AG09319 (cell line): Measurements from ENCODE around the gene TRIM33.

Source experiments
- DNase-seq: peaks from one replicate; pipeline ENCODE4 v3.0.0-alpha.2; 2010; ENCODE audit warnings: low read depth; ENCODE audit errors: extremely low read depth
- TF ChIP-seq, protein P1 (sequence below): IDR thresholded peaks from 2 replicates; pipeline ENCODE4 v1.5.1; 2011; ENCODE audit warnings: low read depth, mild to moderate bottlenecking, inconsistent platforms, low read length, moderate library complexity

The TRIM33 gene

DNA sequence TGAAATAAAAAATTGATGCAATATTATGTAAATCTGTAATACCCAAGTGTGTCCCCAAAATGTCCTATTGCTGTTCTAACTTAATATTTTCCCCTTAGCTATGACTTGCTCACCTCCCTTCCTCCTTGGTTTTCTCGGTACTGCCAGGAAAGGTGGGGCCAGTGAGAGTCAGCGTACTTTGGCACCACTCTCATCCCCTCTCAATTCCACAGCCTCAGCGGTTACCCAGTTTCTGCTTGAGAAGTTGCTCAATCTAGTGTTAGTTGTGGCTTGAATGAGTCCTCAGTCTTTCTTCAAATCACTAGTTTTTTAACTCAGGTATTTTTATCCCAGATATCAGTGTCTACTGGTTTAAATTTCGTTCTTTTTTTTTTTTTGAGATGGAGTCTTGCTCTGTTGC, 38.1 kb upstream of the TRIM33 start:
- TF ChIP-seq, protein P1, sequence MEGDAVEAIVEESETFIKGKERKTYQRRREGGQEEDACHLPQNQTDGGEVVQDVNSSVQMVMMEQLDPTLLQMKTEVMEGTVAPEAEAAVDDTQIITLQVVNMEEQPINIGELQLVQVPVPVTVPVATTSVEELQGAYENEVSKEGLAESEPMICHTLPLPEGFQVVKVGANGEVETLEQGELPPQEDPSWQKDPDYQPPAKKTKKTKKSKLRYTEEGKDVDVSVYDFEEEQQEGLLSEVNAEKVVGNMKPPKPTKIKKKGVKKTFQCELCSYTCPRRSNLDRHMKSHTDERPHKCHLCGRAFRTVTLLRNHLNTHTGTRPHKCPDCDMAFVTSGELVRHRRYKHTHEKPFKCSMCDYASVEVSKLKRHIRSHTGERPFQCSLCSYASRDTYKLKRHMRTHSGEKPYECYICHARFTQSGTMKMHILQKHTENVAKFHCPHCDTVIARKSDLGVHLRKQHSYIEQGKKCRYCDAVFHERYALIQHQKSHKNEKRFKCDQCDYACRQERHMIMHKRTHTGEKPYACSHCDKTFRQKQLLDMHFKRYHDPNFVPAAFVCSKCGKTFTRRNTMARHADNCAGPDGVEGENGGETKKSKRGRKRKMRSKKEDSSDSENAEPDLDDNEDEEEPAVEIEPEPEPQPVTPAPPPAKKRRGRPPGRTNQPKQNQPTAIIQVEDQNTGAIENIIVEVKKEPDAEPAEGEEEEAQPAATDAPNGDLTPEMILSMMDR = no peak
- DNase-seq = no peak

DNA sequence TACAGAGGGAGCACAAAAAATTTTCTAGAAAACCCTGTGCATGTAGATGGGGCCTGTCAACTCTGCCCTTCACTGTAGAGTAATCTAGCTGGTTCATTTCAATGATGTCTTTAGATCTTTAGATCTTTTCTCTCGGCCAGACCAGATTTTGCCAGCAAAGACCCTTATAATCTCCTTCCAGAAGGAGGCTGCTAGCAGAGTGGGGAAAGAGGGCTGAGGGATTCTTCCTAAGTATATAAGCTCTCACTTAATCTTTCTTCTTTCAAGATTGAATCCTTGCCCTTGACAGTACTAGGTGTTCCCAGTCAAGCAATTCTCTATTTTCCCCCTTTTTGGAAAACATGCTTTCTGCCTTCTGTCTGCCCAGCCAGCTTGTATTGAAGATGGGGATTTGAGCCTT, 36.1 kb upstream of the TRIM33 start:
- TF ChIP-seq, protein P1 = no peak
- DNase-seq = no peak

DNA sequence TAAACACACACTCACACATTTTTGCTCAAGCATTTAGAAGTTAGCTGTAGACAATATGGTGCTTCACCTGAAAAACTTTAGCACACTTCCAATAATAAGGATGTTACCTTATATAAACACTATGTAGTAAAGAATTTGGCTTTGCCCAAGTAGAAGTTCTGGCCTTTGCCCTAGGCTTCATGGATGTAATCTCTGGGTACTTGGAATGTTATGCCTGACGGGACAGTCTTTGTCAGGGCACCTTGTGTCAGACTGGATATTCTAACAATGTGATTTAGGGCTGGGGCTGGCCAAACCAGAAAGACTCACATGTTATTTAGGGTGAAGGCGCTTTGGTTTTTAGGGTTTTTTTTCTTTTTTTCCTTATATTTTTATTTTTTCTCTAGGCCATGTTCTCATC, 34.8 kb upstream of the TRIM33 start:
- DNase-seq = no peak
- TF ChIP-seq, protein P1 = no peak

DNA sequence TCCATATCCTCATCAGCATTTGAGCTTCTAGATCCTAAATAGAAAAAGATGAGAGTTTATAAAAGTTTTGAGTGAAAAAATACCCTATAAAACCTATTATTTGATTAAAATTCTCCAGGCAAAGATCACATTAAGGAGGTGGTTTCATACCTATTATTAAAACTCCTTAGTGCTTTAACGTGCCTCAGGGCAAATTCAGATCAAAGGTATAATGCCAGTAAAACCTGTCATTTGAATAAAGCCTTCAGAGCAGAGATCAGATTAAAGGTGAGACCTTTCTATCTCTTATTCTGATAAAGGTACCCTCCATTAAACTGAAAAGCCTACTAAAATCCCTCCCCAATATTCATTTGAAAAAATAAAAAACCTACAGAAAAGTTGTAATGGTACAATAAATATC, 34.3 kb upstream of the TRIM33 start:
- TF ChIP-seq, protein P1 = no peak
- DNase-seq = no peak

DNA sequence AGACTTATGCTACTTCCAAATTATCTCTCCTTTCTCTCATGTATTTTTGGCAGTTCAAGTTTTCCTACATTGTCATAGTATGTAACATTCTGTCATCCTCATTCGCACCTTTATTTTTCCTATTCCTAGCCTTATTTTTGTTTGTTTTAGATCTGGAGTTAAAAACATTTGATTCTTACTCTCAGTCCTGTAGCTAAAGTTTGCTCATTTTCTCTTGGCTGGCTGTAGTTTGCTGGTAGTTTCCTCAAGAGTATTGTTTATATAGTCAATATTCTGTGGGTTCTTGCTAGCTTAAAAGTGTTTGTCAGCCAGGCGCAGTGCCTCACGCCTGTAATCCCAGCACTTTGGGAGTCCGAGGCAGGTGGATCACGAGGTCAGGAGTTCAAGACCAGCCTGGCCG, 29.8 kb upstream of the TRIM33 start:
- DNase-seq = no peak
- TF ChIP-seq, protein P1 = no peak

DNA sequence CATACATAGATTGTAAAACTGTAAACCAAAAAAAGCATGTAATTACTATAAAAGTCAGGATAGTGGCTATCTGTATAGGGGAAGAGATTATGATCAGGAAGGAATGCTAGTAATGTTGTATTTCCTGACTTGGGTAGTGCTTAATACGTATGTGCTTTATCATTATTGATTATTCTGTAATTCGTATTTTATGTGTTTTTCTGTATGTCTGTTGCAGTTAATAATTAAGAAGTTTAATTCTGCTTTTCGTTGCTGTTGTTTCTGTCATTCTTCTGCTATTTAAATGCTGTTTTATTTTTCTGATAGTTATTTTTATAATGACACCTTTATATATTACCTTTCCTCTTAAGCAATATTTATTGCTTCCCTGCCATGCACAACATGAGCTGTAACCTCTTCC, 29.3 kb upstream of the TRIM33 start:
- no peak for DNase-seq
- TF ChIP-seq, protein P1 = no peak

DNA sequence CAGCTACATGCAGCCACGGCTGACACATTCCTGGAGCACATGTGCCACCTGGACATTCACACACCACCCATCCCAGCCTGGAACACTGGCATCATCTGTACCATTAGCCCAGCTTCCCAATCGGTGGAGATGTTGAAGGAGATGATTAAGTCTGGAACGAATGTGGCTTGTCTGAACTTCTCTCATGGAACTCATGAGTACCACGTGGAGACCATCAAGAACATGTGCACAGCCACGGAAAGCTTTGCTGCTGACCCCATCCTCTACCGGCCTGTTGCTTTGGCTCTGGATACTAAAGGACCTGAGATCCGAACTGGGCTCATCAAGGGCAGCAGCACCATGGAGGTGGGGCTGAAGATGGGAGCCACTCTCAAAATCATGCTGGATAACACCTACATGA, 25.0 kb upstream of the TRIM33 start:
- no peak for DNase-seq
- TF ChIP-seq, protein P1 = no peak
